Heart left ventricle (tissue), 16 donors: ENCODE measurements around the gene PPIG. TPM values are rescaled to one million over a fixed set of nuclear protein-coding genes. Genes with fewer than 3 reads are reported as not detected.
"Not testable (repeated sequence)": the region's sequence is repeated elsewhere in the genome, so short reads cannot be mapped to it uniquely, and the experiment has no call there.

Experiments
- ATAC-seq, 4 donors: fragments of 200-7000 bp; cut with Tn5 transposase; one replicate each; pipeline ENCODE4 v1.9.1; 2020 to 2022; ENCODE audit warnings: moderate library complexity in 4 of 4, mild to moderate bottlenecking in 3 of 4, moderate number of reproducible peaks in 1 of 4
- DNase-seq, 5 donors: peaks; one replicate each; pipeline ENCODE4 v3.0.0-alpha.2; 2020
- H3K27ac ChIP-seq, 12 donors: fragments of 200-600 bp; sonication (generic) in 4 of 12; one replicate each; pipeline versions ENCODE4 v1.5.0 to v1.8.0; 2016 to 2022; ENCODE audit warnings: mild to moderate bottlenecking in 2 of 12
- H3K27me3 ChIP-seq, 9 donors: fragments of 200-600 bp; sonication (generic) in 2 of 9; one replicate each; pipeline versions ENCODE4 v1.5.1 to v1.8.0; 2016 to 2022; ENCODE audit warnings: mild to moderate bottlenecking in 3 of 9
- H3K36me3 ChIP-seq, 9 donors: fragments of 200-600 bp; sonication (generic) in 2 of 9; one replicate each; pipeline versions ENCODE4 v1.5.0 to v1.8.0; 2018 to 2022; ENCODE audit warnings: mild to moderate bottlenecking in 2 of 9
- H3K4me1 ChIP-seq, 12 donors: fragments of 200-600 bp; sonication (generic) in 4 of 12; one replicate each; pipeline versions ENCODE4 v1.5.0 to v1.8.0; 2016 to 2022; ENCODE audit warnings: mild to moderate bottlenecking in 3 of 12
- H3K4me3 ChIP-seq, 12 donors: fragments of 200-600 bp; sonication (generic) in 4 of 12; one replicate each; pipeline versions ENCODE4 v1.5.0 to v1.8.0; 2017 to 2022; ENCODE audit warnings: mild to moderate bottlenecking in 9 of 12, moderate library complexity in 4 of 12
- H3K9me3 ChIP-seq, 12 donors: fragments of 200-600 bp; sonication (generic) in 4 of 12; one replicate each; pipeline versions ENCODE4 v1.5.0 to v1.8.0; 2016 to 2022; ENCODE audit warnings: mild to moderate bottlenecking in 1 of 12
- CTCF ChIP-seq, 12 donors: fragments of 200-600 bp; sonication (generic) in 4 of 12; IDR thresholded peaks; one replicate each; pipeline versions ENCODE4 v1.5.0 to v1.8.0; 2018 to 2022; ENCODE audit warnings: antibody characterized with exemption in 12 of 12, mild to moderate bottlenecking in 5 of 12
- POLR2A ChIP-seq, 2 donors: fragments of 450-650 bp; IDR thresholded peaks; one replicate each; pipeline ENCODE4 v1.6.1; 2017; ENCODE audit warnings: antibody characterized with exemption in 2 of 2, mild to moderate bottlenecking in 2 of 2, moderate library complexity in 2 of 2
- WGBS, 4 donors: extraction: QIAGEN DNeasy Blood & Tissue Kit in 2 of 4; methylation state at CpG; one replicate each; pipeline versions ENCODE4 v1.1.5 to v1.1.7; 2013 to 2018; 5-methylcytosine and 5-hydroxymethylcytosine counted together
- intact Hi-C, 10 donors: fragments of 100-400 bp; cut with DNase I; formaldehyde crosslinking; loops; one replicate each; pipeline versions ENCODE4 v1.11.1 to v1.14.2; 2022
- polyA plus RNA-seq, 2 donors: library from polyadenylated mRNA; stranded (reverse); fragments of 200-250 nt; gene quantifications; one replicate each; pipeline ENCODE4 v1.2.3, GENCODE V29; 2013
- total RNA-seq, 9 donors: library from RNA; depleted of rRNA in 2 of 9; stranded (reverse); fragments of >200 nt in 2 of 9; fragmentation: NEBNext Ultra II Directional in 3 of 9; extraction: Animal tissue kit (Norgen Biotek cat#: 25700) in 3 of 9; gene quantifications; one replicate each; pipeline versions ENCODE4 v1.1.0 to v1.2.4, GENCODE V29; 2016 to 2023
- donor health status: ischemic (EF 13 %, LVEDD 7.1; RV severe dilation, severe dysfunction).
- donor health status: healthy with polysubstance abuse.
- donor health status: DM: no; HTN: yes; CAD: no.
- donor health status: DM: no; HTN: no; CAD: no.
- donor health status: ischemic (EF 25% LVEDD 6.9; RV normal size, moderate dysfunction).
- donor health status: ischemic (EF 25% LVEDD 5.7; RV mildly dilated, moderate dysfunction).
- donor health status: healthy.
- donor health status: DM: yes; HTN: yes; CAD: no.
- donor health status: ischemic (EF 35%, LVEDD 5.7; RV mildly dilated, moderate dysfunction).
- donor health status: nonischemic (EF 11% LVEDD 7.7; RV severe dilation, severe dysfunction).
- donor health status: DM: yes; HTN: yes; CAD: no.
- donor health status: PGD.
- donor health status: ischemic (EF 29% LVEDD 5.4; RV normal size, mild dysfunction).
- donor health status: nonischemic (EF 23%, LVEDD 6.1; RV moderate dilation, normal function).

Gene PPIG
- total and polyA plus RNA-seq, 11 donors: 19.9 to 69.6 (median 39.9) TPM

GRCh38 chr2:169542433-169542832 lies 41.7 kb upstream of the PPIG start:
- Histone ChIP-seq H3K27ac (no peak overlapping the region), H3K27me3 (no peaks in the 10 kb centered on the region), H3K9me3 (no peaks in the 10 kb centered on the region), H3K4me3 (no peak overlapping the region), H3K4me1 (peaks cover 0 to 12% (median 0%) of the 10 kb centered on the region in 12 donors), H3K36me3 (peaks cover 0 to 81% (median 61%) of the 10 kb centered on the region in 9 donors)
- WGBS, 4 donors: 77 to 93% (median 87%) methylated on average over 3 of the region's 3 CpGs
- DNase-seq: no peak
- intact Hi-C loops: no loop called here
- TF ChIP-seq CTCF (IDR thresholded peaks at IDR 0.05): no peak
- TF ChIP-seq POLR2A (IDR thresholded peaks at IDR 0.05): no peak
- no peak for ATAC-seq

DNA sequence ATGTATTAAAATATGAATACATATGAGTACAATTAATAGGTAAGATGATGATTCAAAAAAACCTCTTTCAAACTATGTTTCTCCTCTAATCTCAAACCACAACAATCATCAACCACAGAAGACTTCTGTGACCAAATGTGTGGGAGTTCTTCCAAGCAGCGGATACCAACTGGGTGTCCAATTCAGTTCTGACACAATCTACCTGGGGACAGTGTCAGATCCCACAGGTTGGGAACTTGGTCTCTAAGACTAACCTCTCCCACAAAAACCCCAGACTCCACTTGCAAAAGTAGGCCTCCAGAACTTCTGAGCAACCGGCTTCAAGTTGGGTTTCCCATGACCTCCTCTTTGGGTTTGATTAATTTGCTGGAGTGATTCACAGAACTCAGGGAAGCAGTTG lies 37.4 kb upstream of the PPIG start:
- ATAC-seq (no peak), DNase-seq (no peak)
- no peaks in the 10 kb centered on the region for H3K27me3 ChIP-seq
- intact Hi-C loops: no loop called here
- TF ChIP-seq CTCF (IDR thresholded peaks at IDR 0.05) (no peak), POLR2A (IDR thresholded peaks at IDR 0.05) (no peak)
- H3K4me3 ChIP-seq: no peak overlapping the region
- no peak overlapping the region for H3K27ac ChIP-seq
- H3K4me1 ChIP-seq: peaks cover 0 to 4% (median 0%) of the 10 kb centered on the region in 12 donors
- peaks cover 0 to 88% (median 53%) of the 10 kb centered on the region in 9 donors for H3K36me3 ChIP-seq
- no peaks in the 10 kb centered on the region for H3K9me3 ChIP-seq
- WGBS, 4 donors: 87 to 98% (median 96%) methylated on average over 2 of the region's 2 CpGs

DNA sequence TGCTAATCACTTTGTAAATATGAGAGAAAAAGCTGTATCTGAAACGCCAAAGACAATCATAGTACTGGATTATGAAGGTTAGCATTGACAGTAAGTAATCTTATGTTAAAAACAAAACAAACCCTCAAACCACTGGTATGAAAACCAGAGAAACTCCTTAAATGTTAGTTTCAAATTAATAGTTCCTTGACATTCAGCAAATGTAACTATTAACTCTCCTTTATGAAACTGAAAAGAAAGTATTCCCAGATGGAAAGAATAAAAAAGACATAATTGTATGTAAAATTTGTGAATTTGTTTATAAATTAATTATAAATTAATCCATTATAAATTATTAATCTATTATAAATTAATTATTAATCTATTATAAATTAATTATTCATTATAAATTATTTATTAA lies 22.8 kb upstream of the PPIG start:
- ATAC-seq (no peak), DNase-seq (no peak)
- TF ChIP-seq POLR2A (IDR thresholded peaks at IDR 0.05) (no peak), CTCF (IDR thresholded peaks at IDR 0.05) (no peak)
- H3K36me3 ChIP-seq: peaks cover 0 to 57% (median 30%) of the 10 kb centered on the region in 9 donors
- H3K9me3 ChIP-seq: no peaks in the 10 kb centered on the region
- H3K4me3 ChIP-seq: no peak overlapping the region
- intact Hi-C loops: no loop called here
- no peaks in the 10 kb centered on the region for H3K27me3 ChIP-seq
- 95 to 99% (median 98%) methylated on average over 1 of the region's 1 CpG for WGBS, 4 donors
- no peaks in the 10 kb centered on the region for H3K4me1 ChIP-seq
- H3K27ac ChIP-seq: no peak overlapping the region

DNA sequence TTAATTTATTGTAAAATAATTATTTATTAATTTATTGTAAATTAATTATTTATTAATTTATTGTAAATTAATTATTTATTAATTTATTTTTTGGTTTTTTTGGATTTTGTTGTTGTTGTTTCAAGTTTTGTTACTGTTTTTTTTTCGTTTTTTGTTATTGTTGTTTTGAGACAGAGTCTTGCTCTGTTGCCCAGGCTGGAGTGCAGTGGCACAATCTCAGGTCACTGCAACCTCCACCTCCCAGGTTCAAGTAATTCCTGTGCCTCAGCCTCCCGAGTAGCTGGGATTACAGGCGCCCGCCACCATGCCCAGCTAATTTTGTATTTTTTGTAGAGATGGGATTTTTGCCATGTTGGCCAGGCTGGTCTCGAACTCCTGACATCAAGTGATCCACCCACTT lies 22.1 kb upstream of the PPIG start:
- 79 to 99% (median 99%) methylated on average over 5 of the region's 5 CpGs for WGBS, 4 donors
- ATAC-seq, DNase-seq, H3K4me3 ChIP-seq, H3K9me3 ChIP-seq, H3K27ac ChIP-seq, H3K4me1 ChIP-seq, H3K27me3 ChIP-seq, intact Hi-C loops: not testable (repeated sequence)
- peaks cover 0 to 51% (median 29%) of the 10 kb centered on the region in 9 donors for H3K36me3 ChIP-seq

DNA sequence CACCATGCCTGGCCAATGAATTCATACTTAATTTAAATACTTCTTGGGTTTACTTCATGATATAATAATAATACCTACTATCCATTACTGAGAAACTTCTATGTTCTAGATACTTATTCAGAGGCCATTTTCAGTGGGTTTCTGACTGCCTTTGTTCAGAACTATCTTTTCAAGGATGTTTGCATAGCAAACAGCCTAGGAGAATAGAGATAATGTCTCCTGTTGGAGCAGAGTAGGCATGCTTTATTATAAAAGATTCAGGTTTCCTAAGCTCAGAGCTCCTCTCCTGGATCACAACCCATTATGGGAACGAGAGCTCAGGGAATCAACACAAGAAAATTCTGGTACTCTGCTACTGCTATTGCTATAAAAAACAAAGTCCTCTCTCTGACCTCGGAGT lies 21.6 kb upstream of the PPIG start:
- Histone ChIP-seq H3K9me3 (no peaks in the 10 kb centered on the region), H3K27me3 (no peaks in the 10 kb centered on the region), H3K36me3 (peaks cover 0 to 53% (median 30%) of the 10 kb centered on the region in 9 donors), H3K4me1 (no peaks in the 10 kb centered on the region), H3K4me3 (no peak overlapping the region), H3K27ac (no peak overlapping the region)
- DNase-seq (no peak), ATAC-seq (no peak)
- intact Hi-C loops: no loop called here
- 73 to 95% (median 90%) methylated on average over 2 of the region's 2 CpGs for WGBS, 4 donors
- TF ChIP-seq CTCF (IDR thresholded peaks at IDR 0.05) (no peak), POLR2A (IDR thresholded peaks at IDR 0.05) (no peak)
